AG10803 (cell line): Measurements from ENCODE around the gene FANCF.

Experiments used
- DNase-seq: peaks from one replicate; pipeline ENCODE4 v3.0.0; 2010; ENCODE audit warnings: low read depth
- H3K4me3 ChIP-seq: 2 replicates; pipeline ENCODE4 v1.5.1; 2011; ENCODE audit warnings: mild to moderate bottlenecking, low read length, control low read depth
- TF ChIP-seq, protein P1 (sequence below): conservative IDR thresholded peaks from 2 replicates; pipeline ENCODE4 v1.5.1; 2011; ENCODE audit warnings: mild to moderate bottlenecking, low read length, control low read depth, inconsistent platforms

The FANCF gene

DNA sequence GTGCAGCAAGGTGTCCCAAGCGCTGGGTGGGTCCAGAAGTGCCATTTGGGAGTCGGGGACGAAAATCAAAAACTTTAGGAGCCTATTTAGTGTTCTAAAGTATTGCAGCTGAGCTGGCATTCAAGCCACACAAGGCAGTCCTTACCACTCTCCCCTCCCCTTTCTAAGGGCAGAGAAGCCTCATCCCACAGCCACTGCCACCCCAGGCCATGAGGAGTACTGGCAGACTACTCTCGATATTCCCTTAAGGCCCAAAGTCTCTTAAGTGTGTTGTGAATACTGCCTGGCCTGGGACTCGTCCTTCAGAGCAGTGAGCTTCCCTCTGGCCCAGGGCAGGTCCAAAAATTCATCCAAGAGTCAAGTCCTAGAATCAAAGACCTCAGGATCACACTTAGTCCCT is 7.8 kb downstream of the FANCF start:
- TF ChIP-seq, protein P1, sequence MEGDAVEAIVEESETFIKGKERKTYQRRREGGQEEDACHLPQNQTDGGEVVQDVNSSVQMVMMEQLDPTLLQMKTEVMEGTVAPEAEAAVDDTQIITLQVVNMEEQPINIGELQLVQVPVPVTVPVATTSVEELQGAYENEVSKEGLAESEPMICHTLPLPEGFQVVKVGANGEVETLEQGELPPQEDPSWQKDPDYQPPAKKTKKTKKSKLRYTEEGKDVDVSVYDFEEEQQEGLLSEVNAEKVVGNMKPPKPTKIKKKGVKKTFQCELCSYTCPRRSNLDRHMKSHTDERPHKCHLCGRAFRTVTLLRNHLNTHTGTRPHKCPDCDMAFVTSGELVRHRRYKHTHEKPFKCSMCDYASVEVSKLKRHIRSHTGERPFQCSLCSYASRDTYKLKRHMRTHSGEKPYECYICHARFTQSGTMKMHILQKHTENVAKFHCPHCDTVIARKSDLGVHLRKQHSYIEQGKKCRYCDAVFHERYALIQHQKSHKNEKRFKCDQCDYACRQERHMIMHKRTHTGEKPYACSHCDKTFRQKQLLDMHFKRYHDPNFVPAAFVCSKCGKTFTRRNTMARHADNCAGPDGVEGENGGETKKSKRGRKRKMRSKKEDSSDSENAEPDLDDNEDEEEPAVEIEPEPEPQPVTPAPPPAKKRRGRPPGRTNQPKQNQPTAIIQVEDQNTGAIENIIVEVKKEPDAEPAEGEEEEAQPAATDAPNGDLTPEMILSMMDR, result no peak
- H3K4me3 ChIP-seq, result no peak overlapping the region
- no peak for DNase-seq

DNA sequence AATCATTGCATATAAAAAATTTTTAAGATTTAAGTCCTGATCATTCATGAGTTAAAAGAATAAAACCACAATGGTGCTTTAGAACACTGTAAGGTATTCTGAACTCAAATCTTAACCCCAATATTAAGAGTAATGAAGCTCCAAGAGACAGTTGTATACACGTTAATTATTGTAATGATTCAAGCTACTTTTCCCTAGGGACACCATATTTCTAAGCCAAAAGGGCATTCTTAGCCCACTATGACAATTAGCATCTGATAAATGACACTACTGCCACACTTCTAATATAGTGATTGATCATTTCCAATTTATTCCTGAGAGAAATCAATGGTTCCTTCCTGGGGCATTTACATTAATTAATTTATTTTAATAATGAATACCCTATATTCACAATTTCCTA is 21.7 kb downstream of the FANCF start:
- TF ChIP-seq, protein P1, result no peak
- H3K4me3 ChIP-seq, result no peak overlapping the region
- DNase-seq, result no peak

DNA sequence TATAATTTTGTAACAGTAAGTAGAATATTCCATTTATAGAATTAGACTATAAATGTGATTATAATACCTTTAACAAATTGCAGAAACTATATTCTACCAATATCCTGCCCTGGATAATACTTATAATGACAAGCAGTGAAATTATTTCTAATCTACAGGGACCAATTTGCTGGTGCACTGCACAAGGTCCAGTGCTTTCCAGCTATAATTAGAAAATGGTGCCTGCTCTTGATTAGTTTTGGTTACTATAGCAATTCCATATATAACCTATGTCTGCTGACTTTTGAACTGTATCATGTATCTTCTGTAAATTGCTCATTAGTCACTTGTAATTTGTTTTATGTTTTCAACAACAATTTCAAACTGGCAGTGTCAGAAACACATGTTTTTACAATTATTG is 23.1 kb downstream of the FANCF start:
- TF ChIP-seq, protein P1, result no peak
- H3K4me3 ChIP-seq, result no peak overlapping the region
- no peak for DNase-seq

DNA sequence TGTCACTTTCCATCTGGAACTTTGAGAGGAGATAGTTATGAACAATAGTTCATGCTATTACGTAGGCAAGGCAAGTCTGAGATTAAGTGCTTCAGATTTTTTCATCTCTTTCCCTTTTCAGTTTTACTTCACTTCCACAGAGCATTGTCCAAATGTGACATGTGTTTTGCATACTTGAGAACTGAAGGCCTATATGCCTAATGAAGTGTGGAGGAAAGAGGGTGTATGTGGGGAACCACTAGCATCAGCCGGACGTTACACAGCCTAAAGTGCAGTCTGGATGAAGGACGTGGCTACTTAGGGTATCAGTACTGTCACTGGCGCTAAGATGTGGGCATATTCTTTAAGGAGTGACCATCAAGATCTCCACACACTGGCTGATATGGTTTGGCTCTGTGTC is 26.2 kb downstream of the FANCF start:
- H3K4me3 ChIP-seq, result no peak overlapping the region
- DNase-seq, result no peak
- TF ChIP-seq, protein P1, result no peak

DNA sequence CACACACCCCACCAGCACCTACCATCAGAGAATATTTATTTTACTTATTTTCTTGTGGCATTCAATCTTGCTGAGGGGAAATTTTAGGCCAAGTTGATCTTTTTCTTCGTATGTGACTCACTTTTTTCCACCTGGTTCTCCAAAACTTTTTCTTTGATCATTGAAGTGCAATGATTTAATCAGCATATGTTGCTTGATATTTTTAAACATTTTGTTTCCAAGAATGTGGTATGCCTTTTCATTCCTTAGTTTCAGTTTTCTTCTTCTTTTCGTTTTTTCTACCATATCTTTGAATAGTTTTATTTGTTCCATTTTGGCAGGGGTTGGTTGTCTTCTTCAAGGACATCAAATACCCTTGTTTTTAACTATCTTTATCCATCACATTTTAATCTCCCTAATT is 28.6 kb downstream of the FANCF start:
- TF ChIP-seq, protein P1, result no peak
- no peak overlapping the region for H3K4me3 ChIP-seq
- no peak for DNase-seq

DNA sequence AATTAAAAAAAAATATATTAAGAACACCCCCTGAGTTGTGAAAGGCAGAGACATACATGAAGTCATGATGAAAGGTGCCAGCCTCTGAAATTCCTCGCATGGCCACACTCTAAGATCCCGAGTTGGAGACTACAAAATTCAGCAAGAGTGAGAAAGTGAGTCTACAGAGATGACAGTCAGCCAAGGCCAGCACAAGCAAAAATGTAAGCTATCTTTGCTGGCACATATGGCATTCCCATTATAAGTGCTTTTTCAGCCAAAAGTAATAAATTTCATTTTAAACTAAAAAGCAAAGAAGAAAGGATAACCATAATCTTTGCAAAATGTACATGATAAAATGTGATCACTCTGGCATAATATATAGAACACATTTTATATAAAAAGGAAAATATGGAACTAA is 40.6 kb downstream of the FANCF start:
- no peak overlapping the region for H3K4me3 ChIP-seq
- no peak for DNase-seq
- TF ChIP-seq, protein P1, result no peak

DNA sequence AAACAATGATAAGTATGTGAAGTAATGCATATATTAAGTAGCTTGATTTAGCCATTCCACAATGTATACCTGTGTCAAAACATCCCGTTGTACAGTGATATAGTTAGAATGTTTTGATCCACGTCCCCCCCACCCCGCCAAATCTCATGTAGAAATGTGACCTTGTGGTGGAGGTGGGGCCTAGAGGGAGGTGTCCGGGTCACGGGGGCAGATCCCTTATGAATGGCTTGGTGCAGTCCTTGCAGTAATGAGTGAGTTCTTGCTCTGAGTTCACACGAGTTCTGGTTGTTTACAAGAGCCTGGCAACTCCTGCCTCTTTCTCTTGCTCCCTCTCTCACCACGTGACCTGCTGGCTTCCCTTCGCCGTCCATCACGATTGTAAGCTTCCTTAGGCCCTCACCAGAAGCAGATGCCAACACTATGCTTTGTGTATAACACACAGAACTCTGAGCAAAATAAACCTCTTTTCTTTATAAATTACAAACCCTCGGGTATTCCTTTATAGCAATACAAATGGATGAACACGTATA is 41.6 kb downstream of the FANCF start:
- no peak overlapping the region for H3K4me3 ChIP-seq
- DNase-seq, result no peak

More for the DNA sequence above, 41.6 kb downstream of the FANCF start:
- TF ChIP-seq, protein P1, result no peak
